GM12875 (cell line): Measurements from ENCODE around the gene RBKS.

Source experiments
- H3K4me3 ChIP-seq: one replicate; pipeline ENCODE4 v1.5.1; 2011; ENCODE audit warnings: low read depth, low read length, control low read depth
- CTCF ChIP-seq: IDR thresholded peaks from 2 replicates; pipeline ENCODE4 v1.5.1; 2011; ENCODE audit warnings: low read depth, mild to moderate bottlenecking, control low read depth, inconsistent platforms, low read length, moderate library complexity, borderline replicate concordance; ENCODE audit not compliant: insufficient read depth

RBKS gene

DNA sequence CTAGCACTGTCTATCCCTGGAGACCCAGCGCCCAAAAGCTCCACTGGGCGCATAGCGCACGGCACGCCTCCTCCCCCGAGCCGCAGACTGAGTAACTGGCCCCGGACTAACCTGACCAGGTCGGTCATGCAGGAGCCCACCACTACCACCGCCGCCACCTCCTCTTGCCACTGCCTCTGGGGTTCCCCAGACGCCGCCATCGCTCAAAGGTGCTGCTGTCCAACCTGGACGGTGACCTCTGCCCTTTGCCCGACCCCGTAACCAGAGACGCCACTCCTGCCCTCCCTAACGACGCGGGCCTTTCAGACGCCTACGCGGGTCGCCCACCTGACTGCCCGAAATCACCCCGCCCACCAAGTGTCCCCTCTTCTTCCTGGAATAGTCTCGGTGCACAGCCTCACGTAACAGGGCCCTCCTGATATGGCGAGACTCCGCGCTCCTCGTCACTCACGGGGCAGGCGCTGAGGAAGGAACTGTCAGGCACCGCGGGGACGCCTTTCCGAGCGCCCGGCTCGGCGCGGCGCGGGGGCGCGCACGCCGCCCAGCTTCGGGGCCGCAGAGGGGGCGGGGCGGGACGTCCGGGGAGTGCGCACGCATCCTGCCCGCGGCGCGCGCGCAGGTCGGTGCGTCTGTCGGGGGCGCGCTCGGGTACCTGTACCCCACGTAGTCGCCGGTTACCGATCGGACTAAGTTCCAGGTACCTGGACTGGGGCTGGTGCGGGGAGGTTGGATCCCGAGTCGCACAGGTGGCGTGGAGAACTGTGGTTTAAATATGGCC lies at the start of gene RBKS, which contains the start of gene BABAM2:
RBKS (minus strand) TSS at position 242 of the 778 bp plus-strand sequence; CDS start at position 200, 42 bp downstream.
BABAM2 (plus strand) TSS at position 584 of the 778 bp plus-strand sequence. CDS start 3,828 bp downstream, outside the sequence.
- TF ChIP-seq CTCF: no peak
- H3K4me3 ChIP-seq: peak within 1 kb of the TSS; percentile 76

DNA sequence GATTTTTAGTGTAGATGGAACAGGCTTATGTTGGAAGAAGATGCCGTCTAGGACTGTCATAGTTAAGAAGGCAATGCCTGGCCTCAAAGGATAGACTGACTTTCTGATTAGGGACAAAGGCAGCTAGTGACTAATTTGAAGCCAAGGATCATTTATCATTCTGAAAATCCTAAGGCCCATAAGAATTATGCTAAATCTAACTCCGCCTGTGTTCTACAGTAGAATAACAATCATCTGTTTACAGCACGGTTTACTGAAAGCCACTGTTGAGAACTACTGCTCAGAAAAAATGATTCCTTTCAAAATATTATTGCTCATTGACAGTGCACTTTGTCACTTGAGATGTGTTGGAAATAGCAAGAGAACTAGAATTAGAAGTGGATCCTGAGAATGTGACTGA lies 44.8 kb upstream of the RBKS start:
- no peak overlapping the region for H3K4me3 ChIP-seq
- TF ChIP-seq CTCF: no peak

DNA sequence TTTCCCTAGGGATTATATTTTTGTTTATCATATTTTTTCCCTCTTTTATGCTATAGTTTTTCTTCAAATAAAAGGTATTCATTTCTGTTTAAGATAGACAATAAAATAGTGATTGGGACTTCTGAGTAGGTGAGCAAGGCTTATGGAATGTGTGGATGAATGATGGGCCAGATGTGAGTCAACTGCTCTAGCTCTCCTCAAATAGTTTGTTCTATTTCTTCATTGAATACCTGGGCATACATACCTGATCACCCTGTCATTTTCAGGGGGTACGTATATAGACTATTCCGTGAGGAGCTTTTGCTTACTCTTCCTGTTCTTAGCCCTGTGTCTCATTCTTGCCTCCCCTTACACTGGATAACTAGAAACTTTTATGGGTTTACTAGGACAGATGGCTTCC lies 42.2 kb upstream of the RBKS start:
- no peak for TF ChIP-seq CTCF
- no peak overlapping the region for H3K4me3 ChIP-seq

DNA sequence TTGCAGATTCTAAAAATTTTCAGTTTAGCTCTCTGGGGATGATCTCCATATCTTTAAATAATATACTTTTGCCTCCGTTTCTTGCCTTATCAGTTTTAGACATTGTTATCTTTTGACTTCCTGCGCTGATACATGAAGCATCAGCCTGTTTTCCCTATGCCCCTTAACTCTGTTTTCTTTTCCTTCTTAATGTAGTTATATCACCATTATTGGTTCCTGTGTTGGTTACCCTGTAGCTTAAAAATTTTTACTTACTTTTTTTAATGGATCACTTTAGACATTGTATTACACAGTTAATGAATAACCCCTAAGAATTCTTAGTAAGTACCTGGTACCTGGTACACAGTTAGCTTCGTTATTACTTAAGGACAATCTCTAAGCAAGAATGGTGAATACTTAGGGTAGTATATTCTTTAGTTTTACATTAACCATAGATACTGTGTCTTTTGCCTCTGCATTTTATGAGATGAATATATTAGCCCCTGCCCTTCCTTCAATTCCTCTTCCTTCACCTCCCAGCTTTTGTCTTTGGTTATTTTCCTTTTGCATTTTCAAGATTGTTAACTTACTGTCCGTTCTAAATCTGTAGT lies 41.3 kb upstream of the RBKS start:
- TF ChIP-seq CTCF: no peak
- H3K4me3 ChIP-seq: no peak overlapping the region

DNA sequence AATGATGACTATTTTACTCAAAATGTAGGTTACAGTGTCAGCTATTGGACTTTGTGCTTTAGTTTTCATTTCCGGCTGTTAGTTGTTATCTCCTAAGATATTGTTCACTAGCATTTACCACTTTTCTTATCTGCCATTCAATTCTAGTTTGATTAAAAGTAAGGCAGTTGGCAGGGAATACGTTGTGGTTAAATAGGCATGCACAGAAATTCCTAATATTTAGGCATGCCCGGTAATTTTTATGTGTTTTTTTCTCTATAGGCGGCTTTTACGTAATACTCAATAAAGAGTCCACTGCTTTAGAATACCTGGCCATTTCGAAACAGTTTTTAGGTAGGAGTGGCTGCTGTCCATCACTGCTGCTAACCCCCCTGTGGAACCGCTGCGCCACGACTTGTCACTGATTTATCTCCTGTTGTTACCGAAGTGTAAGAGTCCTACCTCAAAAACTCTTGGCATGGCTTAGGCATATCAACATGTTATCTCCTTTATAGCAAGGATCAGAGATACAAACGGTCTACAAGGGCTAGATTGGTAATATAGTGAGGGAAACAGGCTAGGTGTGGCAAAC lies 39.8 kb upstream of the RBKS start:
- TF ChIP-seq CTCF: no peak
- no peak overlapping the region for H3K4me3 ChIP-seq

DNA sequence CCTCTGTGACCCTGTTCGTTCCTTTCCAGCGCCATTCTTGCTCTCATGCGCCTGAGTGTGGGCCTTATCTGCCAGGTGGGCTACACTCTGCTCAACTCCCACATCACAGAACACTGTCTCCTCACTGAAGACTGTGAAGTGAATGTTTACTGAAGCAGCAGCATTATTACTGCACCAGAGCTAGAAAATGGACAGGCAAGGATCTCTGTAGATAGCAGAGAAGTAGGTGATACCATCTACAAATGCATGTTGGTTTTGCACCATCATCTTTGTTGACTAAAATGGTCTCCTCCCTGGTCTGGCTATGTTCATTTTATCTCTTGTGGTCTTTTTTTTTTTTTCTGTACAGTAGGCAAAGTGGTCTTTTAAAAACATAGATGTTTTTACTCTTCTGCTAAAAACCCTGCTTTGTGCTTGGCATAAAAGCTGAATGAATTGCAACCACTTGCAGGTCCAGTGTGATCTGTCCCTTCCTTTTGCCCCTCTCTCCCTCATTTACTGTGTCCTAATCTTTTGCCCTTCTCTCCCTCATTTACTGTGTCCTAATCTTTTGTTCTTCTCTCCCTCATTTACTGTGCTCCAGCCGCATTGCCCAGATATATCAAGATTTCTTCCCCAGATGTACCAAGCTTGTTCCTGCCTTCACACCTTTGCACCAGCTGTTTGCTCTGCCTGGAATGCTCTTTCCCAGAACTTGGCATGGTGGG lies 35.7 kb upstream of the RBKS start:
- H3K4me3 ChIP-seq: no peak overlapping the region
- TF ChIP-seq CTCF: no peak
